Neural progenitor cell (in vitro differentiated cells): ENCODE results near the gene IQGAP2.

Source experiments
- CTCF ChIP-seq: fragments of 200-600 bp; sonication (generic); IDR thresholded peaks from 2 replicates; pipeline ENCODE4 v1.5.1; 2017; ENCODE audit warnings: antibody characterized with exemption, mild to moderate bottlenecking
- EZH2 ChIP-seq: fragments of 200-600 bp; sonication (generic); IDR thresholded peaks from 2 replicates; pipeline ENCODE4 v1.6.1; 2017; ENCODE audit warnings: antibody characterized with exemption, mild to moderate bottlenecking, moderate library complexity

GRCh38 chr5:76457674-76458485 lies 54.8 kb downstream of the IQGAP2 start:
- TF ChIP-seq CTCF (no peak), EZH2 (no peak)
